HG03457 (cell line): ENCODE results near the gene SPHK1.
"Not testable (repeated sequence)": the region's sequence is repeated elsewhere in the genome, so short reads cannot be mapped to it uniquely, and the experiment has no call there.

Source experiments
- ATAC-seq: cut with Tn5 transposase; IDR thresholded peaks from one replicate; pipeline ENCODE4 v1.9.1; 2021; ENCODE audit warnings: moderate number of reproducible peaks; ENCODE audit not compliant: unreplicated experiment

Gene SPHK1, protein sequence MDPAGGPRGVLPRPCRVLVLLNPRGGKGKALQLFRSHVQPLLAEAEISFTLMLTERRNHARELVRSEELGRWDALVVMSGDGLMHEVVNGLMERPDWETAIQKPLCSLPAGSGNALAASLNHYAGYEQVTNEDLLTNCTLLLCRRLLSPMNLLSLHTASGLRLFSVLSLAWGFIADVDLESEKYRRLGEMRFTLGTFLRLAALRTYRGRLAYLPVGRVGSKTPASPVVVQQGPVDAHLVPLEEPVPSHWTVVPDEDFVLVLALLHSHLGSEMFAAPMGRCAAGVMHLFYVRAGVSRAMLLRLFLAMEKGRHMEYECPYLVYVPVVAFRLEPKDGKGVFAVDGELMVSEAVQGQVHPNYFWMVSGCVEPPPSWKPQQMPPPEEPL

DNA sequence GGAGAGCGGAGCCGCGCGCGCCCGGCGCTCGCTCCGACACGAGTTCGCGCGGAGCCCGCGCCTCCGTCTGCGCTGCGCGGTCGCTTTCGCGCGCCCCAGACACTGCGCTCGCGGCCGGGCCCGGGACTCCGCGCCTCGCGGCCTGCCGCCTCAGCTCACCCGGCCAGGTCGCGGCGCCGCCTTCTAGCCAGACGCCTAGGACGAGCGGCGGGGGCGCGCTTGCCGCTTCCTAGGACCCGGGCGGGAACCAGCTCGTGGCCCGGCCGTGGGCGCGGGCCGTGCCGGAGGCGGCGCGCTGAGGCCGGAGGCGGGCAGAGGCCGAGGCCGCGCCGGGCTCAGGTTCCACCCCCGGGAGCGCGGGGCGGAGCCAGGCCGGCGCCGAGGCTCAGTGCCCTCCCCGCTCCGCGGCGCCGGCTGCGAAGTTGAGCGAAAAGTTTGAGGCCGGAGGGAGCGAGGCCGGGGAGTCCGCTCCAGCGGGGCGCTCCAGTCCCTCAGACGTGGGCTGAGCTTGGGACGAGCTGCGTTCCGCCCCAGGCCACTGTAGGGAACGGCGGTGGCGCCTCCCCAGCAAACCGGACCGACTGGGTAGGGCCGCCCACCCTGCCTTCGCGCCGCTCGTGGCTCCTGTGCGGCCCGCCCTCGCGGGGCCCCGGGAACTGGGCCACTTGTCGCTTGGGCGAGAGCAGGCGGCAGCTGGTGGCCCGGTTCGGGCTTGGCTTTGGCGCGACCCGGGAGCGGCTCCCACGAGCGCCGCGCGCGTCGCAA, at the start of gene SPHK1:
SPHK1 (plus strand) TSS at position 388 of the 765 bp plus-strand sequence. CDS start 1,036 bp downstream, outside the sequence.
- peak; percentile 46 for ATAC-seq

DNA sequence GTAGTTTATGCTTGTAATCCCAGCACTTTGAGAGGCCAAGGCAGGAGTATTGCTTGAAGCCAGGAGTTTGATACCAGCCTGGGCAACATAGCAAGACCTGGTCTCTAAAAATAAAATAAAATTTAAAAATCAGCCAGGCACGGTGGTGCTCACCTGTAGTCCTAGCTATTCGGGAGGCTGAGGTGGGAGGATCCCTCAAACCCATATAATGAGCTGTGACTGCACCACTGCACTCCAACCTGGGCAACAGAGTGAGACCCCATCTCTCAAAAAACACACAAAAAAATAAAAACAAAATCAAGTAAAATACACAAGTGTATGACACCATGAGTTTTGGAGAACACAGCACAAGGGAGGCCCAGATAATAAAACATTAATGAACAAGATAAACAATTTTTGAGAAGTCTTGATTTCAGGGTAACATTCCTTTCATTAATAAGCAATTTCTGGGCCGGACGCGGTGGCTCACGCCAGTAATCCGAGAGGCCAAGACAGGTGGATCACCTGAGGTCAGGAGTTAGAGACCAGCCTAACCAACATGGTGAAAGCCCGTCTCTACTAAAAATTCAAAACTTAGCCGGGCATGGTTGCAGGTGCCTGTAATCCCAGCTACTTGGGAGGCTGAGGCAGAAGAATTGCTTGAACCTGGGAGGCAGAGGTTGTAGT, 48.6 kb upstream of the SPHK1 start:
- ATAC-seq: no peak

DNA sequence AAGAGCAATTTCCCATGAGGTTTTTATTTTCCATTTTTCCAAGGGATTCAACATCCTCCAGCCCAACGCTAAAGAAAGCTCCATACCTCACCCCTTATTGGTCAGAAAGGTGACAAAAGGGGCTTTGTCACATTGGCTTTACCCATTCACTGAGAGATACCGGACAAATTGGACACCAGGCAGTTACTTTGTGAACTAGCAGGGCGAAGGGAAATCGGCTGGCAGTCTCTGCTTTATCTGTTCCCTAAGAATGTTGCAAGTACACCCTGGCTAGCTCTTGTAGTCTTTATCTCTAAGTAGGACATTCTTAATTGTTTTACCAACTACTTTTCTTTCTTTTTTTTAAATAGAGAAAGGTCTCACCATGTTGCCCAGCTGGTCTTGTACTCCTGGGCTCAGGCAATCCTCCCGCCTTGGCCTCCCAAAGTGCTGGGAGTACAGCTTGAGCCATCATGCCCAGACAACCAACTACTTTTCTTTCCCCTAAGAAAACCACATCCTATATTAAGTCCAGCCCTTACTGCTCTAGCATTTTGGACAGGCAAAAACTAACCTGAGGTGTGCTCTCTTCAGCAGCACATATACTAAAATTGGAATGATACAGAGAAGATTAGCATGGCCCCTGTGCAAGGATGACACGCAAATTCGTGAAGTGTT, 47.5 kb upstream of the SPHK1 start:
- no peak for ATAC-seq

DNA sequence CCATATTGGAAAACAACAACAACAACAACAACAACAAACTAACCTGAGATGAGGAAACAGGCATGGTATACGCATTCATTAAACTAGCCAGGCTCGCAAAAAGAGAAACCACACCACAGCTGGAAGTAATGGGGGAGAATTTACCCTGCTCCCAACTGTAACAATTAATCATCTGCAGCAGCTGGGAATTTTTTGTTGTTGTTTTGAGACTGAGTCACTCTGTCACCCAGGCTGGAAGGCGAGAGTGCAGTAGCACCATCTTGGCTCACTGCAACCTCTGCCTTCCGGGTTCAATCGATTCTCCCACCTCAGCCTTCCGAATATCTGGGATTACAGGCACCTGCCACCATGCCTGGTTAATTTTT, 47.0 kb upstream of the SPHK1 start:
- no peak for ATAC-seq

DNA sequence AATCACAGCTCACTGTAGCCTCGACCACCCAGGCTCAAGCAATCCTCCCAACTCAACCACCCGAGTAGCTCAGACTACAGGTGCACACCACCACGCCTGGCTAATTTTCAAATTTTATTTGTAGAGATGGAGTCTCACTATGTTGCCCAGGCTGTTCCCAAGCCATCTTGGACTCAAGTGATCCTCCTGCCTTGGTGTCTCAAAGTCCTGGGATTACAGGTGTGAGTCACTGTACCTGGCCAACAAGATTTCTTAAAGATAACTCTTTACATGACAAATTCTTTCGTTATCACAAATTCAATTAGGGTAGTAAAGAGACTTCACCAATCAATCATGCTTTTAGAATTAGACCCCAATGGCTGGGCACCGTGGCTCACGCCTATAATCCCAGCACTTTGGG, 43.1 kb upstream of the SPHK1 start:
- ATAC-seq: no peak

DNA sequence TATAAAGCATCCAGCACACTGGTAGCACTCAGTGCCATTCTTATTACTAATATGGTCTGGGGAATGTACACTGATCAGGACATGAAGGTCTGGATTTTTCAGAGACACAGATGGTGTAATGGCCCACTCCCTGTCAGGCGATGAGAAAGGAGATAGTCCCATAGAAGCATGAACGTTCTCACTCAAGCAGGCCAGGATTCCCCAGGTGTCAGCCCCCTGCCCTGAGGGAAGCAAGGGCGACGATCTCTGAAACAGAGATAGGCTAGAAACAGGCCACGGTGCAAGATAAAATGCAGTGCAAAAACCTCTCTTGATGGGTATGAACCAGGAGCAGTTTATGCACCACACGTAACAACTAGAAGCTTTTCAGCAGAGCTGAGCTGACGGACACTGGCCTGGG, 41.3 kb upstream of the SPHK1 start:
- no peak for ATAC-seq

DNA sequence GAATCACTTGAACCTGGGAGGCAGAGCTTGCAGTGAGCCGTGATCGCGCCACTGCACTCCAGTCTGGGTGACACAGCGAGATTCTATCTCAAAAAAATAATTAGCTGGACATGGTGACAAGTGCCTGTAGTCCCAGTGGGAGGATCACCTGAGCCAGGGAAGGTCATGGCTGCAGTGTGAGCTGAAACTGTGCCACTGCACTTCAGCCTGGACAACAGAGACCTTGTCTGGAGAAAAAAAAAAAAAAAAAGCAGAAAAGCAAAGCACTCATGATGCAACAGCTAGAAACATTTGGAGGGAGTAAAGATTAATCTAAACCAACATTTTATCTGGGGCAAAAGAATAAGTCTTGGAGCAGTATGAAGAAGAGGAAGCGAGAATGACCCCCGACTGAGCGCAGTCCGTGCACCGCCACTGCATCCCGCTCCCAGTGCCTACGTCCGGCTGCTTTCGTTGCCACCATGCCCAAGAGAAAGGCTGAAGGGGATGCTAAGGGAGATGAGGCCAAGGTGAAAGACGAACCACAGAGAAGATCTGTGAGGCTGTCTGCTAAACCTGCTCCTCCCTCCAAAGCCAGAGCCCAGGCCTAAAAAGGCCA, 38.9 kb upstream of the SPHK1 start:
- no peak for ATAC-seq

DNA sequence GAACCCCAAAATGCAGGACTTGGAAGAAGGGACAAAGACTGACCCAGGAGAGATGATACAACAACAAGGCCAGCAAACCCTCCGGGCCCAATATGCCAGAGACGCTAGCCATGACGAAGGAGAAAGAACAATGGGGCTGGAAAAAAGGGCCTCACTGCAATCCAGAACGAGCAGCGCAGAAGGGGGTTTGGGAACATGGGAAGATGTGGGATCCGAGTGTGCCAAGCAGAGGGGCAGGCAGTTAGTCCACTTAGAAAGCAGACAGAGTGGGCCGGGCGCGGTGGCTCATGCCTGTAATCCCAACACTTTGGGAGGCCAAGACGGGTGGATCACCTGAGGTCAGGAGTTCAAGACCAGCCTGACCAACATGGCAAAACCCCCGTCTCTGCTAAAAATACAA, 37.5 kb upstream of the SPHK1 start:
- not testable (repeated sequence) for ATAC-seq

DNA sequence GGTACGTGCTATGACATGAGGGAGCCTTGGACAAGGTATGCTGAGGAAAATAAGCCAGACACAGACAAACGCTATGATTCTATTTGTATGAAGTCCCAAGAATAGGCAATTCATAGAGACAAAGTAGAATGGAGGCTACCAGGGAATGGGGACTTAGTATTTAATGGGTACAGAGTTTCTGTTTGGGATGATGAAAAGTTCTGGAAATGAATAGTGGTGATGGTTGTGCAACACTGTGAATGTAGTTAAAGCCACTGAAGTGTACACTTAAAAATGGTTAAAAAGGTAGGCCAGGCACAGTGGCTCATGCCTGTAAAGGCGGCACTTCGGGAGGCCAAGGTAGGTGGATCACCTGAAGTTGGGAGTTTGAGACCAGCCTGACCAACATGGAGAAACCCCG, 33.9 kb upstream of the SPHK1 start:
- no peak for ATAC-seq

DNA sequence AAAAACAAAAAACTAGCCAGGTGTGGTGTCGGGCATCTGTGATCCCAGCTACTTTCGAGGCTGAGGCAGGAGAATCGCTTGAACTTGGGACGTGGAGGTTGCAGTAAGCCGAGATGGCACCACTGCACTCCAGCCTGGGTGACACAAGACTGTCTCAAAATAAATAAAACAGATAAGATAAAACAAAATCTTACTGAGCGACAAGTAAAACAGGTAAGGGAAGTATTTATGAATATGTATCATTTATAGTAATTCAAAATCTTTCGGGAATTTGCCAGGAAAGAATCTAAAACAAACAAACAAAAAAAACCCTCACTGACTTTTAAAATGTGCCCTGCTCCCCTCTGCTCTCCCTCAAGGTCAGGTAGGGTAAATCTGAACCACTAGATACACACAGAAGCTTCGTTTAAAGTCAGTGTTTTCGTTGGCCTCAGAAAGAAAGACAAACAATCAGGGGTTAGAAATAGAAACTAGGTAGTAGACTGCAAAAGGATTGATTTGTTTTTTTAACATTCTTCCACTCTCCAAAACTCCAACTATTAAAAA, 32.8 kb upstream of the SPHK1 start:
- ATAC-seq: no peak

DNA sequence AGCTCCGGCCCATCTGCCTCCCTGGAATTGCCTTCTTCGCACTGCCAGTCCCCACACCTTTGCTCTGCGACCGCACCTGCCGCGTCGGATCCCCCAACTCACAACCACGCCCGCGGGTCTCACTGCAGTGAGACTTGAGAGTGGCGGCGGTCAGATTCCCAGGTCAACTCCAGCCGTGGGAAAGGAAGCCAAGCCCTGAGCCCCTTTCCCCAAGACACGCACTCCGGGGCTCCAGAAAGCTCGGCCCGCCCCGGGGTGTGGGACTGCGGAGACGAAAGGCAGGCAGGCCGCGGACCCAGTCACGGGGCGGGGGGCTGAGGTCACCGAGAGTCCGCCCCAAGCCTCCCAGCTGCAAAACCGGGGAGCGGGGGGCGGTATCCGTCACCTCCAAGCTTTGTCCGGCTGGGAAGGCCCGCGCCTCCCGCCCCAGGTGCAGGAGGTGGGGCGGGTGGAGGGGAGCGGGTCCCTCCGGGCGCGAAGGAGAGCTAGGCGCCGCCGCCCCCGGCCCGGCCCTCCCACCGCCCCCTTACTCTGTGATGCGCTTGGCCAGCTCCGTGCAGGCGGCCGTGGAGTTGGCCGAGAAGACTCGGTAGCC, 31.3 kb upstream of the SPHK1 start:
- peak; percentile 5 for ATAC-seq

DNA sequence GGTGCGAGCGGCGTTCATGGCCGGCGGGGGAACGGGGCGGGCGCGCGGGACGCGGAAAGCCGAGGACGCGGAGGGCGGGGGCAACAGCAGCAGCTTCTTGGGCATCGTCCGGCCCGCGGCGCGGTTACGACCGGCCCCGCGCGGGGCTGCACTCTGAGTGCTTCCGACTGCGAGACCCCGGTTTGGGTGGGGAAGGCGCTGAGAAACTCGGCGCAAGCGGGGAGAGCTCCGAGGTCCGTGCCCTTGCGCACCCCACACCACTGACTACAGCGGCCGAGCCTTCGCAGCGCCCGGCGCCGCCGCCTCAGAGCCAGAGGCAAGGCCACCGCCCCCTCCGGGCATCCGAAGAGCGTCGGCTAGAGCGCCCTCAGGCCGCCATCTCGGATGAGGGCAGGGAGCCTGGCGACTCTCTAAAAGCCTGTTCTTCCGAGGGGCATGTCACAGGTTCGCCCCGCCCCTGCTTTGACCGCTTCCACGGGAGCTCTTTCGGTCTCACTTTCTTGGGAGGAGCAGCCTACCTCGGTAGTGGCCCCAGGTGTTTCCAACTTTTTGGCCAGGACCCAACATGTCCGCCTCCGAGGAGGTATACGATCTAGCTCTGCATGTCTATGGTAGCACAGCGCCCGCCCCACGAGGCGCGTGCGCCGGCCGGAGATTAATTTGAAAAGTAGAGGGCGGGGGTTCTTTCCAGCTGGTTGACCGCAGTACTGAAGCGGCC, 30.7 kb upstream of the SPHK1 start, which contains the start of gene PRPSAP1:
PRPSAP1 (minus strand) TSS at position 318 of the 718 bp plus-strand sequence; CDS start at position 105, 213 bp downstream.
- peak; percentile 60 for ATAC-seq

DNA sequence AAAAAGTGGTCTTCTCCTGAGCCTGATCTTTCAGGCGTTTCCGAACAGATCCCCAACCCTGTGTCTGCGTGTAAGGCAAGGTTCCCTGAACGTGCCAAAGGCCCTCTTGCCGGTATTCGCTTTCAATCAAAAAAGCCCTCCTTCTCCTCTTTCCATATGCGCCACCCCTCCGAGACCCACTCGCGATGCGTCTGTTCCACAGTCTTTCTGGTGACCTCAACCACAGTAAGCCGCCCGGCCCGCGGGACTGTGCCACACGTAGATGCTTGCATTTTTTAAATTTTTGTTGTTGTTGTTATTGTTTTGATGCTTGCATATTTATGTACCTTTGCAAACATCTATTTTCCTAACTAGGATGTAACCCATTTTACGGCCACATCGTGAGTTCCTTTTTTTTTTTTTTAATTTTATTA, 30.1 kb upstream of the SPHK1 start:
- ATAC-seq: no peak

DNA sequence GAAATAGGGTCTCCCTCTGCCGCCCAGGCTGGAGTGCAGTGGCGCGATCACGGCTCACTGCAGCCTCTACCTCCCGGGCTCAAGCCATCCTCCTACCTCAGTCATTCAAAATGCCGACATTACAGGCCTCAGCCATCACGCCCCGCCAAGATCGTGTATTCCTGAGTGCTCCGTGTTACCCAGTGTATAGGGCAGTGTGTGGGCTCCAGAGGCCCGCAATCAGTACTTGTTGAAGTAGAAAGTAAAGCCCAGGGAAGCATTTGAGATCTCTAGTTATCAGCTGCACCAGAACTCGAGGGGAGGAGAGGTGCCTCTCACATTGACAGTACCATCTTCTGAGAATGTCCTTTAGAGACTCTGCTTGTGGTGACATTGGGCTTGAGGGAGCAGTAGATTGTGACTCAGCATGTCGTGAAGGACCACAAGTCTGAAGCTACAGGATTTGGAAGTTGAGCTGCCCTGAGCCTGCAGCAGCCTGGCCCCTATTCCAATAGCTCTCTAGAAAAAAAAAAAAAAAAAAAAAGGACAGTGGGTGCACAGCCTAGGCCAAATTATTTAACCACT, 29.6 kb upstream of the SPHK1 start:
- no peak for ATAC-seq

DNA sequence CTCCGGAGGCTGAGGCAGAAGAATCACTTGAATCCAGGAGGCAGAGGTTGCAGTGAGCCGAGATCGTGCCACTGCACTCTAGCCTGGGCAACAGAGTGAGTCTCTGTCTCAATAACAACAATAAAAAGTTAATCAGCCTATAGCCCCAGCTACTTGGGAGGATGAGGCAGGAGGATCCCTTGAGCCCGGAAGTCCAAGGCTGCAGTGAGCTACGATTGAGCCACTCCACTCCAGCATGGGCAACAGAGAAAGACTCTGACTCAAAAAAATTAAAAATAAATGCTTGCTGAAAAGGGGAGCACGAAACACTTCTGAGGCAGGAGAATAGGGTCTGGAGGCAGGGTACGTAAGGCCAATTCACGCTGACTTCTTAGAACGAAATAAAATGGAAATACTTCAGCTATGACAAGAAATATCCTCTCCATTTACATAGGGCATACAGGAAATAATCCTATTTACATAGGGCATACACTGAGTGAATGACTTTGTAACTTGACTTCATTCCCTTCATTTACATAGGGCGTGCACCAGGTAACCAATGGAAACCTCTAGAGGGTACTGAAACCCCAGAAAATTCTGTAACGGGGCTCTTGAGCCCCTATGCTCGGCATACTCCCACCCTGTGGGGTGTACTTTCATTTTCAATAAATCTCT, 27.5 kb upstream of the SPHK1 start:
- no peak for ATAC-seq

DNA sequence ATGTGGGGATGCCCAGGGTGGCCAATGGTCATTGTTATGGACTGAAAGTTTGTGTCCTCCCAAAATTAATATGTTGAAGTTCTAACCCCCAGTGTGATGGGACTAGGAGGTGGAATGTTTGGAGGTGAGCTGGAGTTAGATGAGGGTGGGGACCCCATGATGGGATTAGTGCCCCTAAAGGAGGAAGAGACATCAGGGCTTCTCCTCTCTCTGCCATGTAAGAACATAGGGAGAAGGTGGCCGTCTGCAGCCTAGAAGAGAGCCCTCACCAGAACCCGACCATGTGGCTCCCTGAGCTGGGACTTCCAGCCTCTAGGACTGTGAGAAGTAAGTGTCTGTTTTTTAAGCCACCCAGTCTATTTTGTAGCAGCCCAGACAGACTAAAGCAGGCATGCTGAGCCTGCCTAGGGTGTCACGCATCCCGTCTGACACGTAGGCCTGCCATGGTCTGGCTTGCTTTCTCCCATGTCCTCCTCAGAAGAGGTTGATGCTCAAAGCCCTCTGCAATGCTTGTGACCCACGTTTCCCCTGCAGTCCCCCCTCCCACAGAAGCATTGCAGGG, 26.7 kb upstream of the SPHK1 start:
- no peak for ATAC-seq

DNA sequence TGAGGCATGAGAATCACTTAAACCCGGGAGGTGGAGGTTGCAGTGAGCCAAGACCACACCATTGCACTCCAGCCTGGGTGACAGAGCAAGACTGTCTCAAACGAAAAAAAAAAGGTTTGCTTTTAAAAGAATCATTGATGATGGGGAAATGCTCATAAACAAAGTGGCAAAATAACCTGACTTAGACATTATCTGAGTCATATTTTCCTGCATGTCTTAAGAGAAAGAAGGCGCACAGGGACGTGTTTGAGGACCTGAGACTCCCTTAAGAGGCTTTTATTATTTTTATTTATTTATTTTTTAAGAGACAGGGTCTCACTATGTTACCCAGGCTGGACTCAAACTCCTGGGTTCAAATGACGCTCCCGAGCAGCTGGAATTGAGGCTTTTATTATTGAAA, 25.0 kb upstream of the SPHK1 start:
- no peak for ATAC-seq

DNA sequence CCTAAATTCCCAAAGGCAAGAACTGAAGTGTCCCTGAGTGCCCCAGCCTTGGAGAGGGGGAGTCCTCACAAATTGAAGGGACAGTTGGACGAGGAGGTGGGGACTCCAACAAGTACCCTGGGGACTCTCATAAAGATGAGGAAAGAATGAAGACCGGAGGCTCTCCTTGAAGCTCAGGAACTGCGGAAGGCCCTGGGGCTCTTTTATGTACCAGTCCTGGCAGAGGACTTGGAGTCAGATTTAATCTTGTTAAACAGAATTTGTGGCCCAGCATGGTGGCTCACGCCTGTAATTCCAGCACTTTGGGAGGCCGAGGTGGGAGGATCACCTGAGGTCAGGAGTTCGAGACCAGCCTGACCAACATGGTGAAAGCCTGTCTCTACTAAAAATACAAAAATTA, 24.6 kb upstream of the SPHK1 start:
- ATAC-seq: not testable (repeated sequence)
